SK-MEL-5 (cell line): ENCODE results near the gene CA9. TPM values are rescaled to one million over a fixed set of nuclear protein-coding genes. Genes with fewer than 3 reads are reported as not detected.

ENCODE experiments used
- DNase-seq: peaks from one replicate; pipeline ENCODE4 v3.0.0-alpha.2; 2016; ENCODE audit warnings: low read depth, low spot score
- in situ Hi-C: cut with HindIII; loops from 2 replicates; pipeline ENCODE4 v1.10.0; 2016; ENCODE audit warnings: low sequenced_read_pairs, high pct_unique_total_duplicates, low pct_unique_long_range_greater_than_20kb
- small RNA-seq, 2 experiments: library from RNA; depleted of rRNA; stranded (forward); fragments of <200 nt; gene quantifications; one replicate each; pipeline ENCODE3, GENCODE V24; 2014
- total RNA-seq: library from RNA; depleted of rRNA; stranded (reverse); fragments of >200 nt; shearing (Covaris generic); gene quantifications from 2 replicates; pipeline ENCODE4 v1.2.3, GENCODE V29; 2014; rRNA removed

Gene CA9
- total RNA-seq, 1 experiment from 2014 or later, result 0.29 TPM

- in situ Hi-C loops, result no loop called here
- DNase-seq, result no peak
Measured at GRCh38 chr9:35718721-35719511, 45.2 kb downstream of the CA9 start.

- in situ Hi-C loops, result no loop called here
- no peak for DNase-seq
Measured at GRCh38 chr9:35719546-35719945, 45.8 kb downstream of the CA9 start.

GRCh38 chr9:35723426-35723825, 49.7 kb downstream of the CA9 start:
- in situ Hi-C loops, result no loop called here
- DNase-seq, result no peak

GRCh38 chr9:35723908-35724307, 50.2 kb downstream of the CA9 start:
- DNase-seq, result no peak
- in situ Hi-C loops, result no loop called here

GRCh38 chr9:35725362-35725761, 51.6 kb downstream of the CA9 start:
- in situ Hi-C loops, result no loop called here
- no peak for DNase-seq

- in situ Hi-C loops, result no loop called here
- DNase-seq, result peak; percentile 40
Measured at GRCh38 chr9:35726931-35727330, 53.2 kb downstream of the CA9 start.

- in situ Hi-C loops, result no loop called here
- DNase-seq, result no peak
Measured at GRCh38 chr9:35727676-35728040, 53.9 kb downstream of the CA9 start.

- DNase-seq, result no peak
Measured at GRCh38 chr9:35728041-35728971, 54.6 kb downstream of the CA9 start.

GRCh38 chr9:35729101-35729500, 55.4 kb downstream of the CA9 start:
- no peak for DNase-seq
- in situ Hi-C loops, result no loop called here

More at GRCh38 chr9:35728041-35728971, 54.6 kb downstream of the CA9 start:
- in situ Hi-C loops, result no loop called here

- in situ Hi-C loops, result no loop called here
- DNase-seq, result peak; percentile 70
Measured at GRCh38 chr9:35729700-35730485, 56.2 kb downstream of the CA9 start.

- in situ Hi-C loops, result no loop called here
Measured at GRCh38 chr9:35730486-35730854, 56.7 kb downstream of the CA9 start.

More at GRCh38 chr9:35730486-35730854, 56.7 kb downstream of the CA9 start:
- no peak for DNase-seq

Small RNA genes lying within 50 kb of the gene (small RNA-seq; reads per million reads assigned to genes)
- gene RMRP (0 reads per million in 2 experiments), gene RN7SL22P (0 reads per million in 2 experiments)

Other genes with a start within 250 kb of the CA9 start
- gene RUSC2, start 183.8 kb upstream of the CA9 start, total RNA-seq, result 4.4 and 5.4 TPM in 2 replicates
- gene TESK1, start 68.7 kb upstream of the CA9 start, total RNA-seq, result 4.1 and 5.5 TPM in 2 replicates
- gene CD72, start 55.5 kb upstream of the CA9 start, total RNA-seq, result 0.43 and 0.63 TPM in 2 replicates
- not detected in 2 replicates for gene SIT1, start 23.0 kb upstream of the CA9 start, total RNA-seq
- gene RMRP, start 15.9 kb upstream of the CA9 start, total RNA-seq, result 21,584 and 34,307 TPM in 2 replicates
- gene CCDC107, start 15.6 kb upstream of the CA9 start, total RNA-seq, result 11.8 and 20.0 TPM in 2 replicates
- gene ARHGEF39, start 8.7 kb upstream of the CA9 start, total RNA-seq, result 4.8 and 5.9 TPM in 2 replicates
- 3.5 and 3.8 TPM in 2 replicates for gene TPM2, start 16.0 kb downstream of the CA9 start, total RNA-seq
- 58.0 and 66.8 TPM in 2 replicates for gene TLN1, start 58.3 kb downstream of the CA9 start, total RNA-seq
- gene CREB3, start 58.7 kb downstream of the CA9 start, total RNA-seq, result 21.8 and 27.2 TPM in 2 replicates
- 32.1 and 37.1 TPM in 2 replicates for gene GBA2, start 75.3 kb downstream of the CA9 start, total RNA-seq
- 12.2 and 12.4 TPM in 2 replicates for gene RGP1, start 75.4 kb downstream of the CA9 start, total RNA-seq
- gene MSMP, start 80.3 kb downstream of the CA9 start, total RNA-seq, result not detected in 2 replicates
- 0.53 and 1.1 TPM in 2 replicates for gene NPR2, start 117.7 kb downstream of the CA9 start, total RNA-seq
- 0.05 TPM in 1 of 2 replicates, not detected in the other for gene SPAG8, start 138.3 kb downstream of the CA9 start, total RNA-seq
- 19.7 and 26.2 TPM in 2 replicates for gene HINT2, start 141.1 kb downstream of the CA9 start, total RNA-seq
- gene FAM221B, start 154.8 kb downstream of the CA9 start, total RNA-seq, result not detected in 2 replicates
- gene TMEM8B, start 155.3 kb downstream of the CA9 start, total RNA-seq, result 0.55 and 1.0 TPM in 2 replicates
- not detected in 2 replicates for gene OR13J1, start 196.5 kb downstream of the CA9 start, total RNA-seq
- gene HRCT1, start 232.3 kb downstream of the CA9 start, total RNA-seq, result not detected in 2 replicates
- gene SPAAR, start 235.6 kb downstream of the CA9 start, total RNA-seq, result not detected in 2 replicates